Smooth muscle cell (in vitro differentiated cells): Measurements from ENCODE around the gene DLG2. TPM values are rescaled to one million over a fixed set of nuclear protein-coding genes. Genes with fewer than 3 reads are reported as not detected.

Experiments
- DNase-seq: peaks from one replicate; lab custom pipeline; 2025; ENCODE audit not compliant: unreplicated experiment; lab: John Stamatoyannopoulos, UW
- H2AFZ ChIP-seq: fragments of 200-600 bp; sonication (generic); 2 replicates; pipeline ENCODE4 v1.6.0; 2016; ENCODE audit warnings: antibody characterized with exemption, low read depth, mild to moderate bottlenecking
- H3F3A ChIP-seq: fragments of 200-600 bp; sonication (generic); 2 replicates; pipeline ENCODE4 v1.6.0; 2017; ENCODE audit warnings: antibody characterized with exemption, low read depth
- H3K27ac ChIP-seq: fragments of 200-600 bp; sonication (generic); 2 replicates; pipeline ENCODE4 v1.5.1; 2016; ENCODE audit warnings: low read depth, mild to moderate bottlenecking
- H3K27me3 ChIP-seq: fragments of 200-600 bp; sonication (generic); 2 replicates; pipeline ENCODE4 v1.6.1; 2016; ENCODE audit warnings: low read depth, mild to moderate bottlenecking
- H3K36me3 ChIP-seq: fragments of 200-600 bp; sonication (generic); 2 replicates; pipeline ENCODE4 v1.5.1; 2016; ENCODE audit warnings: low read depth
- H3K4me1 ChIP-seq: fragments of 200-600 bp; sonication (generic); 2 replicates; pipeline ENCODE4 v1.5.1; 2016; ENCODE audit warnings: low read depth
- H3K4me2 ChIP-seq: fragments of 200-600 bp; sonication (generic); 2 replicates; pipeline ENCODE4 v1.6.0; 2016; ENCODE audit warnings: mild to moderate bottlenecking
- H3K4me3 ChIP-seq: fragments of 200-600 bp; sonication (generic); 2 replicates; pipeline ENCODE4 v1.5.1; 2016; ENCODE audit warnings: mild to moderate bottlenecking
- H3K79me2 ChIP-seq: fragments of 200-600 bp; sonication (generic); 2 replicates; pipeline ENCODE4 v1.6.0; 2016; ENCODE audit warnings: low read depth, mild to moderate bottlenecking
- H3K9ac ChIP-seq: fragments of 200-600 bp; sonication (generic); 2 replicates; pipeline ENCODE4 v1.6.0; 2016; ENCODE audit warnings: low read depth
- H3K9me3 ChIP-seq: fragments of 200-600 bp; sonication (generic); replicated peaks from 2 replicates; pipeline ENCODE4 v1.5.1; 2016; ENCODE audit warnings: low read depth
- H4K20me1 ChIP-seq: fragments of 200-600 bp; sonication (generic); 2 replicates; pipeline ENCODE4 v1.6.0; 2016; ENCODE audit warnings: low read depth
- CTCF ChIP-seq: fragments of 200-600 bp; sonication (generic); IDR thresholded peaks from 2 replicates; pipeline ENCODE4 v1.5.1; 2017; ENCODE audit warnings: borderline replicate concordance, mild to moderate bottlenecking, antibody characterized with exemption; ENCODE audit not compliant: insufficient read depth, poor library complexity, severe bottlenecking
- WGBS: methylation state at CpG from one replicate; pipeline ENCODE4 v1.1.7; 2016; ENCODE audit warnings: low lambda C conversion rate; 5-methylcytosine and 5-hydroxymethylcytosine counted together
- polyA plus RNA-seq: library from polyadenylated mRNA; unstranded; fragments of >200 nt; fragmentation: Nextera tagmentation; extraction: Ambion mirVana; gene quantifications from 2 replicates; pipeline ENCODE4 v1.2.1, GENCODE V29; 2016
- total RNA-seq: library from RNA; depleted of rRNA; stranded (reverse); fragments of >200 nt; gene quantifications from 2 replicates; pipeline ENCODE4 v1.2.3, GENCODE V29; 2014

The DLG2 gene
- total and polyA plus RNA-seq, 2 experiments from 2014 or later: 0.74 to 1.1 TPM

- Histone ChIP-seq H3K36me3 (no peaks in the 10 kb centered on the region), H3K9ac (no peak overlapping the region), H3K9me3 (no peaks in the 10 kb centered on the region), H3K4me2 (no peak overlapping the region), H3K4me3 (no peak overlapping the region), H3K27ac (no peak overlapping the region), H3K4me1 (no peaks in the 10 kb centered on the region), H3K79me2 (no peaks in the 10 kb centered on the region), H4K20me1 (no peaks in the 10 kb centered on the region), H3K27me3 (no peaks in the 10 kb centered on the region), H3F3A (no peaks in the 10 kb centered on the region), H2AFZ (no peak overlapping the region)
- no peak for TF ChIP-seq CTCF
- no peak for DNase-seq
- 64% methylated on average over 6 of the region's 6 CpGs for WGBS
Observed at GRCh38 chr11:84390441-84391078, 1236.6 kb downstream of the DLG2 start.

- no peaks in the 10 kb centered on the region for H3K4me1 ChIP-seq
- no peaks in the 10 kb centered on the region for H3K27me3 ChIP-seq
- no peak overlapping the region for H3K27ac ChIP-seq
- no peak overlapping the region for H3K9ac ChIP-seq
- no peak for DNase-seq
- H2AFZ ChIP-seq: no peak overlapping the region
- no peak for TF ChIP-seq CTCF
- no peaks in the 10 kb centered on the region for H3K36me3 ChIP-seq
- no peaks in the 10 kb centered on the region for H3F3A ChIP-seq
- H3K9me3 ChIP-seq: no peaks in the 10 kb centered on the region
- no peaks in the 10 kb centered on the region for H3K79me2 ChIP-seq
- no peak overlapping the region for H3K4me2 ChIP-seq
- H4K20me1 ChIP-seq: no peaks in the 10 kb centered on the region
- H3K4me3 ChIP-seq: no peak overlapping the region
Observed at GRCh38 chr11:84389696-84390095, 1237.4 kb downstream of the DLG2 start.

GRCh38 chr11:84384731-84385130 lies 1242.4 kb downstream of the DLG2 start:
- H3K27ac ChIP-seq: no peak overlapping the region
- peak; percentile 86 for TF ChIP-seq CTCF

GRCh38 chr11:84383576-84383975 lies 1243.6 kb downstream of the DLG2 start:
- DNase-seq: no peak
- Histone ChIP-seq H3K36me3 (no peaks in the 10 kb centered on the region), H3K4me3 (no peak overlapping the region), H3K4me1 (no peaks in the 10 kb centered on the region), H3K9ac (no peak overlapping the region), H4K20me1 (no peaks in the 10 kb centered on the region), H3K4me2 (no peak overlapping the region), H3F3A (no peaks in the 10 kb centered on the region), H2AFZ (no peak overlapping the region), H3K27ac (no peak overlapping the region), H3K9me3 (no peaks in the 10 kb centered on the region), H3K27me3 (no peaks in the 10 kb centered on the region), H3K79me2 (no peaks in the 10 kb centered on the region)
- 97% methylated on average over 2 of the region's 2 CpGs for WGBS
- no peak for TF ChIP-seq CTCF

More at GRCh38 chr11:84384731-84385130, 1242.4 kb downstream of the DLG2 start:
- H3K4me2 ChIP-seq: no peak overlapping the region
- H3K9ac ChIP-seq: no peak overlapping the region
- no peak overlapping the region for H2AFZ ChIP-seq
- H3K79me2 ChIP-seq: no peaks in the 10 kb centered on the region
- no peaks in the 10 kb centered on the region for H4K20me1 ChIP-seq
- H3K36me3 ChIP-seq: no peaks in the 10 kb centered on the region
- no peak overlapping the region for H3K4me3 ChIP-seq
- H3K4me1 ChIP-seq: no peaks in the 10 kb centered on the region
- H3F3A ChIP-seq: no peaks in the 10 kb centered on the region
- H3K9me3 ChIP-seq: no peaks in the 10 kb centered on the region
- no peaks in the 10 kb centered on the region for H3K27me3 ChIP-seq
- DNase-seq: no peak
